PC-9 (cell line): ENCODE measurements around the gene TMEM52.

Experiments used
- CTCF ChIP-seq: fragments of 200-600 bp; sonication (generic); conservative IDR thresholded peaks from 2 replicates; pipeline ENCODE4 v1.6.1; 2017; ENCODE audit warnings: mixed run types, antibody characterized with exemption, mild to moderate bottlenecking, moderate library complexity
- EZH2 ChIP-seq: fragments of 200-600 bp; sonication (generic); IDR thresholded peaks from 2 replicates; pipeline ENCODE4 v1.8.0; 2017; ENCODE audit warnings: antibody characterized with exemption, low read depth

DNA sequence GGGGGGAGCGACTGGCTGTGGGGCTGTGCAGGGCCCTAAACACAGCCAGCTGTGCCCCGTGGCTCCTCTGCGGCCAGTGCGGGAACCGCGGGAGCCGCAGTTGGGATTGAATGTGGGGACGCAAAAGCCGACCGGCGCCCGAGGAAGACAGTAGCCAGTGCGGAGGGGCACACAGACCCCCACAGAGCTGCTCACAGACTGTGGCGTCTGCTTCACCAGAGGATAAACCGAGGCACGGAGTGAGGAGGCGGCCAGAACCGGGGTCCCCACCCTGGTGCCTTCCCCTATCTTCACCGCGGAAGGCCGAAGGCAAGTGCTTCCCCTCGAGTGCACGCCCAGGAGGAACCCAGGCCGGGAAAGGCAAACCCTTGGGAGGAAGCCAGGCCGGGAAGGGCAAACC lies 8.7 kb upstream of the TMEM52 start:
- TF ChIP-seq CTCF (no peak), EZH2 (no peak)
